ENCODE results near the gene RFTN1.

GRCh38 chr3:16388850-16389441 lies 124.6 kb downstream of the RFTN1 start:
- TF ChIP-seq POLR2A (IDR thresholded peaks at IDR 0.05) = no peak
- TF ChIP-seq CTCF (IDR thresholded peaks at IDR 0.05) = no peak

All from lower leg skin (tissue), 3 donors.